Choroid plexus epithelial cell (primary cell): Measurements from ENCODE around the gene TMEM200A.
A peak's percentile ranks its signal among the peaks of the same experiment; 100 is the strongest.

ENCODE experiments used
- DNase-seq: peaks from one replicate; pipeline ENCODE4 v3.0.0-alpha.2; 2010; ENCODE audit warnings: low read depth
- H3K4me3 ChIP-seq: 2 replicates; pipeline ENCODE4 v1.5.1; 2011; ENCODE audit warnings: low read depth, mild to moderate bottlenecking, control low read depth, low read length, moderate library complexity
- TF ChIP-seq, protein P1 (sequence below): conservative IDR thresholded peaks from 2 replicates; pipeline ENCODE4 v1.5.1; 2011; ENCODE audit warnings: low read depth, mild to moderate bottlenecking, control low read depth, inconsistent platforms, low read length, moderate library complexity

Gene TMEM200A

DNA sequence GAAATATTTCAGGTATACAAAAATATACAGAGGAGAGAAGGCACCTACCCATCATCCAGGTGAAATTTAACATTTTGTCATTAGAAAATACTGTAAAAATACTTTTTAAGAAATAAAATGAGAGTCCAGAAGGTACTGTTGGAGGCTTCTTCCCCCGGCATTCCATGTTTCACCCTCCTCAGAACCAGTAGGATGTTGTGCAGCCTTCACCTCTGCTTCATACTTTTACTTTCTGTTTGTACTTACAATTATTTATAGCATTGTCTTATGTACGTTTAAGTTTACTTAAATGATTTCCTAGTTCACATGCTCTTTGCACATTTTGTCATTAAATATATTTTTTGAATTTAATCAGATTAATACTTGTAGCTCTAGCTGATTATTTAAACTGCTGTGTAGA lies 30.9 kb downstream of the TMEM200A start:
- peak overlapping the region; percentile 41 for H3K4me3 ChIP-seq
- TF ChIP-seq, protein P1, sequence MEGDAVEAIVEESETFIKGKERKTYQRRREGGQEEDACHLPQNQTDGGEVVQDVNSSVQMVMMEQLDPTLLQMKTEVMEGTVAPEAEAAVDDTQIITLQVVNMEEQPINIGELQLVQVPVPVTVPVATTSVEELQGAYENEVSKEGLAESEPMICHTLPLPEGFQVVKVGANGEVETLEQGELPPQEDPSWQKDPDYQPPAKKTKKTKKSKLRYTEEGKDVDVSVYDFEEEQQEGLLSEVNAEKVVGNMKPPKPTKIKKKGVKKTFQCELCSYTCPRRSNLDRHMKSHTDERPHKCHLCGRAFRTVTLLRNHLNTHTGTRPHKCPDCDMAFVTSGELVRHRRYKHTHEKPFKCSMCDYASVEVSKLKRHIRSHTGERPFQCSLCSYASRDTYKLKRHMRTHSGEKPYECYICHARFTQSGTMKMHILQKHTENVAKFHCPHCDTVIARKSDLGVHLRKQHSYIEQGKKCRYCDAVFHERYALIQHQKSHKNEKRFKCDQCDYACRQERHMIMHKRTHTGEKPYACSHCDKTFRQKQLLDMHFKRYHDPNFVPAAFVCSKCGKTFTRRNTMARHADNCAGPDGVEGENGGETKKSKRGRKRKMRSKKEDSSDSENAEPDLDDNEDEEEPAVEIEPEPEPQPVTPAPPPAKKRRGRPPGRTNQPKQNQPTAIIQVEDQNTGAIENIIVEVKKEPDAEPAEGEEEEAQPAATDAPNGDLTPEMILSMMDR = no peak
- peak; percentile 65 for DNase-seq

DNA sequence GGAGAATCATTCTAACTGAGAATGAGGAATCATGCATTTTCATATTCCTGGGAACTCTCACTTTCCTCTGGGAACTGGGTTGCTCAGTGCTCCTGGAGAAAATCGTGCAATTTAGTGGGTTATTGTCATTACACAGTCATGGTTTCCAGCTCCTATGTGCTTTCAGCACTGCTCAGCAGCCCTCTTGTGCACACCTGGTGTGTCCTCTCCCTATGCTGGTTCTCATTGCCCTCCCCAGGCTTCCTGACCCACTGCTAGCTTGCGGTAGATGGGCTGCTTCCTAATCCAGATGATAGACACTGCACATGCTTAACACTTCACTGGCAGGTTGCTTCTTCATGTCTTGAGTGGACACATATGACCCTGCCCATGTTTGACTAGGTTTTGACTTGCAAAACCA lies 39.7 kb downstream of the TMEM200A start:
- TF ChIP-seq, protein P1 = no peak
- no peak for DNase-seq
- H3K4me3 ChIP-seq = no peak overlapping the region

GRCh38 chr6:130407032-130407431 lies 41.2 kb downstream of the TMEM200A start:
- no peak for DNase-seq
- no peak overlapping the region for H3K4me3 ChIP-seq
- TF ChIP-seq, protein P1 = no peak

DNA sequence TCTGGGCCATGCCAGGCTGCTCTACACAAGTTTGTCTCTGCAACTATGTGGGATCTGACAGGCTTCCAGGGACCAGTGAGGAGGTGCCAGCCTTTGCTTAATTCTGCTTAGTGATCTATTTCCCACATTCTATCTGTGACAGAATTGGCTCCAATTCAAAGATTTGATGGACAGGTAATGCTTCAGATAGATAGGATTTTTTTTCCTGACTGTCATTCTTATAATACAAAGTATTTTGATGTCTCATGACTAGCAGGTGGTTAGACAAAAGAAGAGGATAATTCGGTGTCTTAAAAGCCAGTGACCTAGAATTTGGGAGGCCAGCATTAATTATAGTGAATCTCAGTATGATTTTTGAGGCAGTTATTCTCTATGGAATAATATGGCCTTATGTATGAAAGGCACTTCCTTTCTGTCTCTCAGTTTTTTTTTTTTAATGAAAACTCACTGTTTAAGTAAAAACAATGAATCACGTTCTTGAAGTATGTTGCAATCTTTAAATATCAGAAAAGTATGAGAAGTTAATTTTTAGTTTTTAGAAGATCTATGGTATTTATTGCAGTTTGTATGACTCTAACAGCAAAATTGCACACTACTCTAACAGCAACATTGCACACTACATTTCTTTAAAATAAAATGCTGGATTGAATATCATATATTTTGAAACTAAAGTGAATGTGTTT lies 43.7 kb downstream of the TMEM200A start:
- peak; percentile 47 for DNase-seq
- TF ChIP-seq, protein P1 = no peak
- no peak overlapping the region for H3K4me3 ChIP-seq

DNA sequence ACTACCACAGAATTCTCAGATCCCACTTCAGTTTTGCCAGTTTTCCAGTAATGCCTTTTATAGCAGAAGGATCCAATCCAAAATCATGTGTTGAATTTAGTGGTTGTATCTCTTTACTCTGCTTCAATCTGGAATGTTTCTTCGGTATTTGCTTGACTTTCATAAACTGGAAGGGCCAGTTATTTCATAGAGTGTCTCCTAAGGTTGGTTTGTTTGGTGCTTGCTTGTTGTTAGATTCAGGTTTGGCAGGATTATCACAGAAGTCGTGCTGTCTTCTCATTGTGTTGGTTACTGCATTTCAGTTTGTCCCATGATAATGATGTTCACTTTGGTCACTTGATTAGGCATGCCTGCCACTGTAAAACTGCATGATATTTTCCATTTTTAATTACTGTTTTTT lies 45.7 kb downstream of the TMEM200A start:
- no peak overlapping the region for H3K4me3 ChIP-seq
- no peak for DNase-seq
- TF ChIP-seq, protein P1 = no peak

GRCh38 chr6:130412556-130413290 lies 46.9 kb downstream of the TMEM200A start:
- peak; percentile 33 for DNase-seq
- H3K4me3 ChIP-seq = no peak overlapping the region
- TF ChIP-seq, protein P1 = no peak
